GM04504 (cell line): ENCODE data around the gene MAD1L1.
A peak's percentile ranks its signal among the peaks of the same experiment; 100 is the strongest.

ENCODE experiments used
- DNase-seq: peaks from one replicate; pipeline ENCODE4 v3.0.0-alpha.2; 2012; ENCODE audit warnings: low read depth

MAD1L1 gene

DNA sequence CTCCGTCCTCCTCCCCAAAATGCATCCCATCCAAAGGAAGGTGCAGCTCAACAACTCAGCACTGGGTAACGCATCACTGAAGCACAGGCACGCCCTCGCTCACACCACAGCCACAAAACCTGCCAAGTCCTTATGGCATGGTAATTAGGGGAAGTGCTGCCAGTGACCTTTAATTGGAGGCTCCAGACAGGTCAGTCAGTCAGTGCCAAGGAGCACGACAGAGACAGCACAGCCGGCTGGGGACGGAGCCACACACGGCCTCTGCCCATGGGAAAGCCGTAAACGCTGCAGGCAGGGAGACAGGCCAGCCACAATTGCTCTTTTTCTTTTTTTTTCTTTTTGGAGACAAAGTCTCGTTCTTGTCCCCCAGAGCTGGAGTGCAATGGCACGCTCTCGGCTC is 146.5 kb downstream of the MAD1L1 start:
- no peak for DNase-seq

DNA sequence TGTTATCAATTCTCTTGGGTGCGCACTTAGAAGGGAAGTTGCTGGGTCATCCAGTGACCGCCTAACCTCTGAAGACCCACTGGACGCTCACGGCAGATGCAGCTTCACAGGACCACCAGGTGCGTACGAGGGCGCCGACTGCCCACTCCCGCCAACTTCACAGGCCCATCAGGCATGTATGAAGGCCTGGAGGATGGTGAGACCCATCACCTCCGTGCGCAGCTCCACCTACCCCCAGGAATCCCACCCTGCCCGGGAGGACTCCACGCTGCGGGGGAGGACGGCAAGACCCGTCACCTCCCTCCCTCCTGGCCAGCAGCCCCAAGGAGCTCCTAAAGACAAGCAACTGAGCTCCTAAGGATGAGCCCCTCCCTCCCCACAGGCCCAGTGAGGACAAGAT is 146.9 kb downstream of the MAD1L1 start:
- DNase-seq: no peak

DNA sequence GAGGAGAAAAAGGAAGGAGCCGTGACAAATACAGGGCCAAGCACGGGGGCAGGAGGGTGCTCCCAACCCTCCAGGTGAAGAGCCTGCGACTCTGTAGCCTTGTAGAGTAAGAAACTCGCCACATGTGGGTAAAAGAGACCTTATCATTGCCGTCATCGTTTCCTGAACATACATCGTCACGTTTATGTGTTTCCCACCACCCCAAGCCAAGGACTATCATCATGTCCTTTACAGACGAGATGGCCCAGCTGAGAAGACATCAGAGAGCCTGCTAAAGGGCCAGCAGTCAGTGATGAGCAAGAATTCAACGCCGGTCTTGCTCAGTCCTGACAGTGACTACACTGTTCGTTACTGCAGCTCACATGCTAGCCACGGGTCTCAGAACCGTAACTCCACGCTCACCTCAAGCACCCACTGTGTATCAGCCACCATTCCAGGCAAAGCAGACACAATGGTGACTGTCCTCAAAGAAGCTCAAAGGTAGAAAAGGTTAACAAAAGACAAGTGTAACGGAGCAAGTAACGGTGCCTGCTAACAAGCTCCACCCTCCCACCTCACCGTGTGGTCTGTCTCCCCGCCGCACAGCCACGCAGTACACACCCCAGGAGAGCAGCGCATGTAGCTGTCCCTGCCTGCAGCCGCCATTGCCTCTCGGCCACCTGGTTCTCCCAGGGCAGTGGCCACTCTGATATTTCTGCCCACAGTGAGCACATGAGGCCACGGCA is 147.8 kb downstream of the MAD1L1 start:
- DNase-seq: no peak

DNA sequence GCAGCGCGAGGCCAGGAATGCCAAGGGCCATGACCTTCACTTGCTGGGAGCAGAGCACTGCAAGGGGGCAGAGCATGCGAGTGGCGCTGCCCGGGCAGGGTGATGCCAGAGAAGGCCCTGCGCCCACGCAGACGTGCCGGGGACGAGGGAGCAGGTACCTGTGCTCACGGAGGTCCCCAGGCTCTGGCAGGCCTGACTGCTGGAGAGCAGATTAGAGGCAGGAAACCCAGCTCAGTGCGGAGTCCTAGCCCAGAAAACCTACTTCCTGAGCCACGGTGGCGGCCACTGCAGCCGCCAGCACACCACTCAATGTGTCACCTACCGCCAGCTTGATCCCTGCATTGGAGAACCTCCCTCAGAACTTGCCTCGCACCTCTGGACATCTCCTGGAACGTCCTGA is 148.4 kb downstream of the MAD1L1 start:
- no peak for DNase-seq

DNA sequence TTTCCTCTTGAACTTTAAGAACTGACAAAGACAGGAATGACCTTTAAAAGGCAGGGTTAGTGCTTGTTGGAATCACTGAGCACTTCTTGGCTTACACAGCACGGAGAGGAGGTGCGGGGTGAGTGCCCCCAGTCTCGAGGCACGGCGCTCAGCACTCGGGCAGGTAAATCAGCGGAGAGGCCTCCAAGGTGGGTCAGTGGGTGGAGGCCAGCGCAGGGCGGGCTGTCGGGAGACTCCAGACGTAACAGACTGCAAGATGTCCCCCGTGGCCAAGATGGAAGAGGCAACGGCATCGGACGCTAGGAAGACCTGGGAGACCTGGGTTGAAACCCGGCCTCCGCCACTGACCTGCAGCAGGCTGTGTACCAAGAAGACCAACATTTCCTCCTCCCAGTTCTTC is 149.4 kb downstream of the MAD1L1 start:
- no peak for DNase-seq

DNA sequence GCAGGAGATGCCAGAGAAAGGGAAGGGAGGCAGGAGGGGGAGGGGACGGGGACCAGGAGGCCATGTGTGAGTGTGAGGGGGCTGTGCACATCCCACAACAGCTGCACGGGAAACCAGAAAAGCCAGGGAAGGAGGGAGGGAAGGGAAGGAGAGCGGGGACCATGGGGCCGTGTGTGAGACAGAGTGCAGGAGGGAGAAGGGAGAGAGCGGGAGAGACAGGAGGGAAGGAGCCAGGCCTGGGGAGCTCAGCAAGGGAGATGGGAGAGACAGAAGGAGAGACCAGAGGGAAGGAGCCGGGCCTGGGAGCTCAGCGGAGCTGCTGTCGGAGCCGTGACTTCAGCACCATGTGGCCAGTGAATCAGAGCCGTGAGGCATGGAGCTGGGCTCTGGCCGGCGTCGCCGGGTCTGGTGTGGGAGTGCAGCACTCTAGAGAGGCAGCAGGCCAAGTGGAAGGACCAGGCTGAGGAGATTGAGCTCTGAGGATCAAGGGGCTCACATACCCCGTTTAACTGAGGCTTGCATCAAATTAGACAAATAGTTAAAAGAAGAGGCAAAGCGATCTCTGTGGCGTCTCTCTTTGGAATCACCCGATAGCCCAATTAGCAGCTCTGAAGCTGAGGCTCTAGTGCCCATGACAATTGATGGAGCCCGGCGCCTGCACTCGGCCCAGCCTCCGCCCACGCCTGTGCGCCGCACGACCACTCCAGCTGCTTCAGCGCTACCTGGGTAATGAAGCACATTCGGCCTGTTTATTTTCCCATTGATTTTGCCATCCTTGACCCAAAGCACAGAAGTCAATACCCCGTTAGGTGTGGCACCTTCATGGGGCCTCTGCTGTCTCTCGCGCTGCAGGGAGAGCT is 150.4 kb downstream of the MAD1L1 start:
- peak; percentile 79 for DNase-seq

DNA sequence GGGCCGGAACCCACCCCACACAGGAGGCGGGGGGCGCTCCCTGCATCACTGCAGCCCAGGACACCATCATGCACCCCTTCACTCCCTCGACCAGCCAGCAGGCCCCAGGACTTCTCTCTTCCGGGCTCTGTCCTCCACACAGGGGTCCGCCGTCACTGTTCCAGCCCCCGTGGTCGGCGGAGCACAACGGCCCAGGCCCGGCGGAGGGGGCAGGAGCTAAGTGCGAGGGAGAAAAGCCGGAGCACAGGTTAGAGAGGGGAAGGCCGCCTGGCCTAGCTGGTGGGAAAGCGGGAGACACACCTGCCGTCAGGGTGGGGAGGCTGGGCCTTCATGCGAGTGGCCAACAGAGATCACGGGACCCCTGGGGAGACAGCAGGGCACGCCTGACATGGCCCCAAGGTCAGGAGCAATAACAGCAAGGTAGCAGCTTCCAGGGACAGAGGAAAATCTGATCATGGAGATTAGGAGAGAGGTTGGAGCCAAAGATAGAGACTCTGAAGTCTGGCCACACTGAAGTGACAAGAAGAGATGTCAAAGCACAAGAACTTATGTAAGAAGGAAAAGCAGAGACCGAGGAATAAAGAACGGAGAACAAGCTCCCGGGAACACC is 151.1 kb downstream of the MAD1L1 start:
- no peak for DNase-seq

DNA sequence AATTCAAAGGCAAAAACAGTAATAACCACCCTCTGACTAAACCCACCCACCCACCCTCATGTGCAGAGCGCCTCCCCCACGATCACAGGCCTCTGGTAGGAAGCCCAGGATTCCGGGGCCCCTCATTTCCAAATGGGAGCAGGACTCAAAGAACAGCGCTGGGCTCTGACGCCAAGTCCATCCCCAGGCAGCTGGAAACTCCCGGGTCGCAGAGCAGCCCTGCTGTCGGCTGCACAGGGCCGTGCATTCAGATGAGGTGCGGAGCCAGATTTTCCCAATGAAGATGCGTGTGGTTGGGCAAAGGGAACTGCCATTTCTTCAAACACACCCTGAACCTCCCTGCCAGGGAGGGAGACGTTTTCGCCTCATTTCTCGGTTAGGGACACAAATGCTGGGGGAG is 152.3 kb downstream of the MAD1L1 start:
- no peak for DNase-seq

DNA sequence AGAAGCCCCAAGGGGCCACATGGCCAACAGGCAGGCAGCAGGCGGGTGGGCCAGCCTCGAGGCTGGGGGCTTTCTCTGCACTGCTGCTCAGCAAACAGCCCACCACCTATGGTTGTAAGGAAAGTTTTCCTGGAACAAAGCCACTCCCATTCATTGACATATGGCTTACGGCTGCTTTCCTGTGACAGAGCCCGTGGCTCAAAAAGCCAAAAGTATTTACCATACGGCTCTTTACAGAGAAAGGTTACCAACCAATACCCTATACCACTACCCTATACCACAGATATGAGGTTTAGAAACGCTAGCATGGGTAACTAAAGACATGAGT is 152.7 kb downstream of the MAD1L1 start:
- no peak for DNase-seq

DNA sequence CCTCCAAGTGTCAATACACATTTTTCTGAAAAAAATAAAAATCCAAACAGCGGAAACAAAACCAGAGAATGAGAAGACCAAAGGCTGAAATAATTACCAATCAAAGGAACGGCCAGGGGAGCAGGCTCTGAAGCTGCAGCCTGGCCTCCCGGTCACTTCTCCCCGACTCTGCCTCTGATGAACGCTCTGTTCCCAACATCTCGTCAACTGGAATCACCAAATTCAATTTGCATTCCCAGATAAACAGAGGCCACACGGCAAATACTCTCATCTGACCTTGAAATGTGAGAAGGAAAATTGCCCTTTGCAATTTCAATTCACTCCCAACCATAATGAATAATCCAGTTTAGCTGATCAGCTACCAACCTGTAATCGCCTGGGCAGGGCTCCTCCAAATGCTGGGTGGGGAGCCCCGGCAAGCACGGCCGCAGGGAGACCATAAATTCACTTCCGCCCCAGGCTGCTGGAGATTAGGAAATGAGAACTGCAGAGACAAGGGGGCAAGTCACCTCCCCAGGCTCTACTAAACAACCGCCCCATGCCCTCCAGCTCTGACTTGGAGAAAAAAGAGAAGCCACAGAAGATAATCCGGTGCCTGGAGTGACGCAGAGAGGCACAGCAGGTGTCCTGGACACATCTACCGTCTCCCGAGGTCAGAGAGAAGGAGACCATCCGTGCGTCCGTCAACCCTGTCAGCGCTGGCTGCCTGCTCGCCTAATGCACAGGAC is 153.2 kb downstream of the MAD1L1 start:
- no peak for DNase-seq

DNA sequence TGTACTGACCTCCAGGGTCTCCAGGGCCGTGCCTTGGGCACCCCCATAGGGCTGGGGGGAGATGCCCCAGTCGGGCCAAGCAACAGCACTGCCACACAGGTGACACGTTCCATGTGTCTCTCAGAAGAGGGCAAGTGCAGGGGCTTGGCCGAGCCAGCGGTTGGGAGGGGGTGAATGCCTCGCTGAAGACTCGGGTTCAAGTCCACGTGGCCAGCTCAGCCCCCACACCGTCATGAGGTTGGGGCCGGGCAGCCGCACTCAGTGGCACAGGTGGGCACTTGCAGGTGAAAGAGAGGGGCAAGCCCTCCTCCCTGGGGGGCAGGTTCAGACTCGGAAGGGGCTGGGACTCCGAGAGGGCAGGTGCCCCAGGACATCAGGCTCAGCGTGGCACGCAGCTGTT is 153.8 kb downstream of the MAD1L1 start:
- no peak for DNase-seq

DNA sequence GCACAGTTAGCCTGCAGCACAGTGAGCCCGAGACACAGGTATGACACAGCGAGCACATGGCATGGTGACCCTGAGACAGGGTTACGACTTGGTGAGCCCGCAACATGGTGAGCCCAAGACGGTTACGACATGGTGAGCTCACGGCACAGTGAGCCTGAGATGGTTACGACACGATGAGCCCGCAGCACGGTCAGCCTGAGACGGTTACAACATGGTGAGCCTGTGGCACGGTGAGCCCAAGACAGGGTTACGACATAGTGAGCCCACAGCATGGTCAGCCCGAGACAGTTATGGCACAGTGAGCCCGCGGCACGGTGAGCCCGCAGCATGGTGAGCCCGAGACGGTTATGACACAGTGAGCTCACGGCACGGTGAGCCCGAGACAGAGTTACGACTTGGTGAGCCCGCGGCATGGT is 156.1 kb downstream of the MAD1L1 start:
- no peak for DNase-seq

DNA sequence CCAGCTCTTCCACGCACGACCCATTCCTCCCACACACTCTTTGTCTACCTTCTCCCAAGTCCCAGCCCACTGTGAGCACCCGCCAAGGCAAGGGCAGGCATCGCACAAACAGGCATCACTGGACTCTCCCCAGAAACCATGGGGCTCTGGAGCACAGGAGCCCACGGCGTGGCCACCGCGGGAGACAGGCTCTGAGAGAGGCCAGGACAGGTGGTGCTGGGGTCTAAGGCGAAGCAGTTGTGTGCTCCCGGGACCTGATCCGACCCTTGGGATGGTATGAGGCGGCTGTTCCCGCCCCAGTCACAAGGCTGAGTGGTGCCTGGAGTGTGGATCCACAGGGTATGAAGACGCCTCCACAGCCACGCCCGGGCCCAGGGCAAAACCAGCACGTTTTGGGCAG is 156.9 kb downstream of the MAD1L1 start:
- no peak for DNase-seq

DNA sequence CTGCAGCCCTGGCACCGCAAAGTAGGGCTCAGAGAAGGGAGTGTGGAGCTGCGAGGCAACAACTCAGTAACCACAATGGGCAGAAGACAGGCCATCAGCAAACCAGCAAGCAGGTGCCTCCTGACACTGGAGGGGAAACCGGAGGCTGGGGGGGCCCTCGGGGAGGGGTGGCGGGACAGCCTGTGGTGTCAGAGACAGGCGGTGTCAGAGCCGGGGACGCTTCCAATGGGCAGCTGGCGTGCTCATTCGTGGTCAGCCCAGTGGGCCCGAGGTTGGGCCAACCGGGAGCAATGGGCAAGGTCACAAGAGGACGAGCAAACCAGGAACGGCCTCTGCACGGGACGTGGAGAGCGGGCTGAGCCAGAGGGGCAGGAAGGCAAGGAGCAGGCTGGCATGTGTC is 158.1 kb downstream of the MAD1L1 start:
- no peak for DNase-seq

DNA sequence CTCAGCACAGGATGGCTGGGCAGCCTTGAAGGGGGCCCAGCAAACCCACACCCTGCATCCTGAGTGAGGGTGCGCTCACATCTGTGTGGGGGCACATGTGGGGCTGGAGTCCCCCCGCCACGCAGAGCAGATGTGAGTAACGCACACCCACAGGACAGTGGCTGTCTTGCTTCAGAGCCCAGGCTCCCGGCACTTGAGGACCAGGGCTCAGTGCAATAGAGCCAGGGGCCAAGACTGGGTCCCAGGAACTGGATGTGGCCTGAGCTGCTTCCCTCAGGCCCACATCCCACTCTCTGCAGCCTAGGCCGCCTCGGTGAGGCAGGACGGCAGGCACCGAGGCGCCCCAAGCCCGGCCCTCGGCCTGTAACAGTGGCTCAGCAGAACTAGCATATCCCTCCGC is 159.9 kb downstream of the MAD1L1 start:
- DNase-seq: no peak

DNA sequence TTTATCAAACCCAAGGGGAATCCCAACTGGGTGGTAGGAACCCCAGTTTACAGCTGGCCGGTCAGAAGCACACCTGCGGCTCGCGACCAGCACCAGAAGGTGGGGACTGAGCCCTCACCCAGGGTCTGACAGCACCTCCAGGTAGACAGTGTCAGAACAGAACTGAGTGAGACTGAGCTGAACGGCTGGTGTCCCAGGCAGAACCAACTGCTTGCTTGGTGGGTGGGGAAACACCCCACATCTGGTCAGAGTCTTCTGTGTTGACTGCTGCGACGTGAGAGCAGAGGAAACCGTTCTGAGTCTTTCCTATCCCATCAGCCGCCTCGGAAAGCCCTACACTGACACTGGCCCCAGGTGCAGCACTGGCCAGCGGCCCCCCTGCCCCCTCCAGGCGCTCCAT is 160.7 kb downstream of the MAD1L1 start:
- no peak for DNase-seq

DNA sequence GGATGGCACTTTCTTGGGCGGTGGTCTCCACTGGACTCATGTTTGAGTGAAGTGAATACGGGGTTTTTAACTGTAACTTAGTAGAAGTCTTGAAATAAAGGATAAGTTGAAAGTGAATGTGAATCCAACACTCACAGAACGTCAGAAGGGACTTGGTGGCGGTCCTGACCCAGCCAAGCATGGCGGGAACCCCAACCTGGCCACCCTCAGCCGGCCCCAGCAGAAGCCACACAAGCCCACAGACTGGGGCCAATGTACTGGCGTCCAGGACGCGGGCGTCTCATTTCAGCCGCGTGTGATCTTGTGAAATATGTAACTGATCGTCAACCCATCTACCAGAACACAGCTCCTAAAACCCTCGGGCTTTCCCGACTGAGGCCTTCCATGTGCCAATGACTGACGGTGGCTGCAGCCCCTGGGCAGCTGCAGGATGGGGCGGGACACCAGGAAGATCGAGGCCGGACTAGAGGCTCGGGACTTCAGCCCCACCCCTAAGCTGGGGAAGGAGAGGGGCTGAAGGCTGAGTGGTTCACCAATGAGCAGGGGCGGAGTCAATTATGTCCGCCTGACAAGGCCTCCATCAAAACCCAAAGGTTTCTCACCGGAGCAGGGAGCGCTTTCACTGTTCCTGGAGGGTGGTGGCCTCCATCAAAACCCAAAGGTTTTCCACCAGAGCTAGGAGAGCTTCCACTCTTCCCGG is 161.5 kb downstream of the MAD1L1 start:
- DNase-seq: no peak

DNA sequence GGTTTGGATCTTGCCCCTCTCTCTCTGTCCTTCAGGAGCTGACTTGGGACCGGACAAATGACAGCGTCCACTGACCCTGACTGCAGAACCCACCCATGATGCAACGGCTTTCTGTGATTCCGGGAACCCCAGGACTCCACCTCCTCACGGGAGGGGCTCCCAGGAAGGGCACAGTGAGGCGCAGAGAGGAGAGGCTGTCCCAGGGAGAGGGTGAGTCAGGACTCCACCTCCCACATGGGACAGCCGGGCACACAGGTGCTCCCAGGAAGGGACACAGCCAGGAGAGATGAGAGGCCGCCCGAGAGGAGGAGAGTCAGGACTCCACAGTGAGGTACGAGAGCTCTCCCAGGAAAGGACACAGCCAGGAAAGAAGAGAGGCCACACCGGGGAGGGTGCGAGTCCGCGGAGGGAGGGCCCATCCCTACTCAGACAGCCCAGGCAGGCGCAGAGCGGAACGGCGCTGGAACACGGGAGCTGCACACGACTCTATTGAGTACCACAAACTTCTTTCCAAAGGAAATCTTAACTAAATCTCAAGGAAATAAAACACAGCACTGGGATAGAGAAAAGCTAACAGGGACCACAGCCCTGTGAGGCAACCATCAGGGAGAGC is 162.5 kb downstream of the MAD1L1 start:
- DNase-seq: no peak

DNA sequence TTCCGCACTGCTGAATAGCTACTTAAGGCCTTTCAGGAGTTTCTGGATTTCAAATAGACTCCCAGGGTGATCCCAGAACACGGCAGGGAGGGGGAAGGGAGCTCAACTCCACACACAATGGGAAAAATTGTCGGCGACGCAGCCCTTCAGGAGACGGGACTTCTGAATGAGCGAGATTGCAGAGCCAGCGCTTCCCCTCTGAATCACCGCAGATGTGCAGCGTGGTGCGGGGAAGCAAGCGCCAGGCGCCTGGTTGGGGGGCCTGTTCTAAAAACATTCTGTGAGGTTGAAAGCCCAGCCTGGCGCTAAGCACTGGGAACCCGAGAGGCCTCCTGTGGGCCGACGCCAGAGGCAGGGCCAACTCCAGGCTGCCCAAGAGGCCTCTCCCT is 163.3 kb downstream of the MAD1L1 start:
- DNase-seq: no peak

DNA sequence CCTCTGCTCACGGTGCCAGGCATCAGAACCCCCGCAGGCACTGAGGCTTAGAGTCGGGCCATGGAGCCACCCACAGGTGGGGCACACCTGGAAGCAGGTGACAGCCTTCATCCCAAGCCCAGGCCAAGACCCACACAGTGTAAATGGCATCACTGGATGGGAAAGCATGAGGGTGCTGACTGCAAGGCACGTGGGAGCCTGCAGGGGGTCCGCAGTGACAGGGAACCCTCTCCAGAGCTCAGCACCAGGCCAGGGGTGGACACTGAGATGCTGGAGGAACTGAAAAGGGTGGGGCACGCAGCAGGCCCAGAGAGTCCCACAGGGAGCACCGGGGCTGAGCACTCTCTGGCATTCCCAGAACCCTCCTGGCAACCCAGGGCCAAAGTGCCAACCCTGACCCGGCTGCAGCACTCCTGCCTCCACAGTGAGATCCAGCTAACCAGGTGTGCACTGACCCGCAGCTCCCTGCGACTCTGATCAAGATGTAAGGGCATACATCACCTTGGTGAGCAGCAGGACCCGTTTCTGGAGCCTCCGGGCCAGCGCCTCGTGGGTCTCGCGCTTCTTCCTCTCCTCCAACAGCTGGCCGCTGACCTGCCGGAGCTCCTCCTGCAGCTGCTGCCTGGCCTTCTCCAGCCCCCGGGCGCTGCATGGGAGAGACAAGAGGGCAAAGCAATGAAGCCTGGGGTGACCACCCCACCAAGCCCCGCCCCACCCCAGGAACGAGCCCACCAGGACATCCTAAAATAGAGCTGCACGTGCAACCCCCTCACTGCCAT is 163.9 kb downstream of the MAD1L1 start:
- DNase-seq: no peak
